Mucosa of rectum (tissue), 2 donors: ENCODE measurements around the gene PCCA.
A peak's percentile ranks its signal among the peaks of the same experiment; 100 is the strongest.
"Not testable (repeated sequence)": the region's sequence is repeated elsewhere in the genome, so short reads cannot be mapped to it uniquely, and the experiment has no call there.

Source experiments
- H3K27ac ChIP-seq, 2 donors: one replicate each; pipeline ENCODE4 v1.7.0; 2013; ENCODE audit warnings: inconsistent platforms in 2 of 2, low read depth in 2 of 2, low read length in 2 of 2
- H3K27me3 ChIP-seq, 2 donors: one replicate each; pipeline ENCODE4 v1.7.0; 2013; ENCODE audit warnings: low read length in 2 of 2; ENCODE audit not compliant: control insufficient read depth in 2 of 2, insufficient read depth in 2 of 2
- H3K36me3 ChIP-seq, 2 donors: one replicate each; pipeline ENCODE4 v1.7.0; 2013; ENCODE audit warnings: low read length in 2 of 2; ENCODE audit not compliant: control insufficient read depth in 2 of 2, insufficient read depth in 2 of 2
- H3K4me1 ChIP-seq, 2 donors: one replicate each; pipeline ENCODE4 v1.7.0; 2013; ENCODE audit warnings: low read length in 2 of 2, mild to moderate bottlenecking in 1 of 2; ENCODE audit not compliant: control insufficient read depth in 2 of 2, insufficient read depth in 2 of 2
- H3K4me3 ChIP-seq, 2 donors: one replicate each; pipeline ENCODE4 v1.7.0; 2013; ENCODE audit warnings: low read length in 2 of 2
- H3K9ac ChIP-seq, 2 donors: one replicate each; pipeline ENCODE4 v1.7.0; 2013; ENCODE audit warnings: low read length in 2 of 2, low read depth in 1 of 2, mild to moderate bottlenecking in 1 of 2
- H3K9me3 ChIP-seq, 2 donors: one replicate each; pipeline ENCODE4 v1.7.0; 2013; ENCODE audit warnings: low read length in 2 of 2; ENCODE audit not compliant: control insufficient read depth in 2 of 2
- donor health status: healthy.
- donor health status: Normal muscosa, but diverticular disease.

PCCA gene

GRCh38 chr13:100095498-100095897, 6.6 kb downstream of the PCCA start:
- Histone ChIP-seq H3K9ac (no peak overlapping the region), H3K36me3 (no peaks in the 10 kb centered on the region), H3K9me3 (no peaks in the 10 kb centered on the region), H3K27ac (no peak overlapping the region), H3K4me1 (peaks cover 7 to 11% of the 10 kb centered on the region in 2 donors), H3K27me3 (no peaks in the 10 kb centered on the region), H3K4me3 (no peak overlapping the region)

GRCh38 chr13:100096526-100096925, 7.6 kb downstream of the PCCA start:
- H3K27ac ChIP-seq, result no peak overlapping the region
- no peaks in the 10 kb centered on the region for H3K9me3 ChIP-seq
- peaks cover 3 to 7% of the 10 kb centered on the region in 2 donors for H3K4me1 ChIP-seq
- H3K27me3 ChIP-seq, result no peaks in the 10 kb centered on the region
- H3K9ac ChIP-seq, result no peak overlapping the region
- H3K36me3 ChIP-seq, result no peaks in the 10 kb centered on the region
- H3K4me3 ChIP-seq, result no peak overlapping the region

- no peaks in the 10 kb centered on the region for H3K36me3 ChIP-seq
- no peaks in the 10 kb centered on the region for H3K27me3 ChIP-seq
- H3K27ac ChIP-seq, result no peak overlapping the region
- H3K9ac ChIP-seq, result no peak overlapping the region
- peaks cover 3 to 7% of the 10 kb centered on the region in 2 donors for H3K4me1 ChIP-seq
- no peaks in the 10 kb centered on the region for H3K9me3 ChIP-seq
- no peak overlapping the region for H3K4me3 ChIP-seq
These were observed 8.9 kb downstream of the PCCA start for GRCh38 chr13:100097821-100098220.

GRCh38 chr13:100098445-100099116, 9.7 kb downstream of the PCCA start:
- Histone ChIP-seq H3K27me3 (no peaks in the 10 kb centered on the region), H3K9ac (no peak overlapping the region), H3K27ac (no peak overlapping the region), H3K4me1 (peaks cover 3 to 7% of the 10 kb centered on the region in 2 donors), H3K4me3 (no peak overlapping the region), H3K9me3 (no peaks in the 10 kb centered on the region), H3K36me3 (no peaks in the 10 kb centered on the region)

GRCh38 chr13:100099117-100099445, 10.2 kb downstream of the PCCA start:
- not testable (repeated sequence) for H3K36me3 ChIP-seq, H3K4me1 ChIP-seq, H3K9ac ChIP-seq, H3K4me3 ChIP-seq, H3K27me3 ChIP-seq, H3K9me3 ChIP-seq, H3K27ac ChIP-seq

- H3K9ac ChIP-seq, result peak overlapping the region in 1 of 2 donors; percentile 24
- no peaks in the 10 kb centered on the region for H3K36me3 ChIP-seq
- H3K9me3 ChIP-seq, result no peaks in the 10 kb centered on the region
- no peak overlapping the region for H3K4me3 ChIP-seq
- H3K4me1 ChIP-seq, result peaks cover 3 to 9% of the 10 kb centered on the region in 2 donors
- H3K27ac ChIP-seq, result peak overlapping the region; percentile 4 to 58
- no peaks in the 10 kb centered on the region for H3K27me3 ChIP-seq
These were observed 11.4 kb downstream of the PCCA start for GRCh38 chr13:100100115-100100879.

- Histone ChIP-seq H3K9ac (no peak overlapping the region), H3K36me3 (no peaks in the 10 kb centered on the region), H3K27ac (no peak overlapping the region), H3K9me3 (no peaks in the 10 kb centered on the region), H3K27me3 (no peaks in the 10 kb centered on the region), H3K4me3 (no peak overlapping the region), H3K4me1 (peaks cover 3 to 15% of the 10 kb centered on the region in 2 donors)
These were observed 13.1 kb downstream of the PCCA start for GRCh38 chr13:100102042-100102441.

GRCh38 chr13:100106005-100106404, 17.1 kb downstream of the PCCA start:
- Histone ChIP-seq H3K36me3 (no peaks in the 10 kb centered on the region), H3K9me3 (no peaks in the 10 kb centered on the region), H3K4me3 (no peak overlapping the region), H3K4me1 (peaks cover 0 to 7% of the 10 kb centered on the region in 2 donors), H3K9ac (no peak overlapping the region), H3K27me3 (no peaks in the 10 kb centered on the region), H3K27ac (no peak overlapping the region)

- Histone ChIP-seq H3K27me3 (no peaks in the 10 kb centered on the region), H3K36me3 (no peaks in the 10 kb centered on the region), H3K9ac (no peak overlapping the region), H3K9me3 (no peaks in the 10 kb centered on the region), H3K4me3 (no peak overlapping the region), H3K4me1 (peaks cover 0 to 7% of the 10 kb centered on the region in 2 donors), H3K27ac (no peak overlapping the region)
These were observed 17.8 kb downstream of the PCCA start for GRCh38 chr13:100106705-100107104.

GRCh38 chr13:100108913-100109507, 20.1 kb downstream of the PCCA start:
- Histone ChIP-seq H3K4me3 (no peak overlapping the region), H3K9ac (no peak overlapping the region), H3K27ac (no peak overlapping the region), H3K27me3 (no peaks in the 10 kb centered on the region), H3K4me1 (peaks cover 0 to 7% of the 10 kb centered on the region in 2 donors), H3K36me3 (peaks cover 4 to 8% of the 10 kb centered on the region in 2 donors), H3K9me3 (no peaks in the 10 kb centered on the region)
